Activated CD4-positive, alpha-beta T cell treated with anti-CD3 and anti-CD28 coated beads for 1 hour (primary cell): ENCODE data around the gene CNTNAP2.
"Not testable (repeated sequence)": the region's sequence is repeated elsewhere in the genome, so short reads cannot be mapped to it uniquely, and the experiment has no call there.

Experiments used
- DNase-seq: peaks from one replicate; pipeline ENCODE4 v3.0.0-alpha.2; 2020

CNTNAP2 gene

GRCh38 chr7:147524726-147525250 lies 1408.2 kb downstream of the CNTNAP2 start:
- no peak for DNase-seq

GRCh38 chr7:147525325-147525724 lies 1408.7 kb downstream of the CNTNAP2 start:
- DNase-seq = no peak

- DNase-seq = no peak
Measured at GRCh38 chr7:147535701-147536111, 1419.1 kb downstream of the CNTNAP2 start.

GRCh38 chr7:147539685-147540084 lies 1423.1 kb downstream of the CNTNAP2 start:
- DNase-seq = no peak

GRCh38 chr7:147540743-147541142 lies 1424.1 kb downstream of the CNTNAP2 start:
- DNase-seq = no peak

GRCh38 chr7:147541261-147541660 lies 1424.7 kb downstream of the CNTNAP2 start:
- no peak for DNase-seq

- no peak for DNase-seq
Measured at GRCh38 chr7:147547252-147547897, 1430.8 kb downstream of the CNTNAP2 start.

- DNase-seq = no peak
Measured at GRCh38 chr7:147556317-147556716, 1439.7 kb downstream of the CNTNAP2 start.

- DNase-seq = no peak
Measured at GRCh38 chr7:147563669-147564068, 1447.1 kb downstream of the CNTNAP2 start.

- DNase-seq = no peak
Measured at GRCh38 chr7:147564786-147565476, 1448.3 kb downstream of the CNTNAP2 start.

GRCh38 chr7:147567043-147567442 lies 1450.4 kb downstream of the CNTNAP2 start:
- no peak for DNase-seq

- no peak for DNase-seq
Measured at GRCh38 chr7:147569116-147569913, 1452.7 kb downstream of the CNTNAP2 start.

- DNase-seq = no peak
Measured at GRCh38 chr7:147570390-147570789, 1453.8 kb downstream of the CNTNAP2 start.

- DNase-seq = no peak
Measured at GRCh38 chr7:147571436-147572185, 1455.0 kb downstream of the CNTNAP2 start.

GRCh38 chr7:147578196-147578595 lies 1461.6 kb downstream of the CNTNAP2 start:
- DNase-seq = no peak

- DNase-seq = no peak
Measured at GRCh38 chr7:147579148-147579547, 1462.5 kb downstream of the CNTNAP2 start.

GRCh38 chr7:147584771-147585193 lies 1468.2 kb downstream of the CNTNAP2 start:
- no peak for DNase-seq

- DNase-seq = no peak
Measured at GRCh38 chr7:147586110-147586509, 1469.5 kb downstream of the CNTNAP2 start.

- DNase-seq = no peak
Measured at GRCh38 chr7:147586526-147586925, 1469.9 kb downstream of the CNTNAP2 start.

GRCh38 chr7:147593271-147594057 lies 1476.9 kb downstream of the CNTNAP2 start:
- no peak for DNase-seq

GRCh38 chr7:147595042-147595441 lies 1478.4 kb downstream of the CNTNAP2 start:
- no peak for DNase-seq

GRCh38 chr7:147598687-147599086 lies 1482.1 kb downstream of the CNTNAP2 start:
- DNase-seq = not testable (repeated sequence)
